Tibial nerve (tissue), 4 donors: ENCODE results near the gene CDH18. TPM values are rescaled to one million over a fixed set of nuclear protein-coding genes. Genes with fewer than 3 reads are reported as not detected.

Experiments used
- DNase-seq, 2 donors: peaks; one replicate each; pipeline ENCODE4 v3.0.0-alpha.2; 2019; ENCODE audit warnings: low spot score in 2 of 2
- H3K27ac ChIP-seq, 4 donors: fragments of 200-600 bp; sonication (generic) in 3 of 4; one replicate each; pipeline ENCODE4 v1.5.1; 2017 to 2019; ENCODE audit warnings: mild to moderate bottlenecking in 1 of 4
- H3K27me3 ChIP-seq, 2 donors: fragments of 200-600 bp; sonication (generic) in 1 of 2; one replicate each; pipeline versions ENCODE4 v1.5.1 to v1.6.0; 2017 to 2019
- H3K36me3 ChIP-seq, 3 donors: fragments of 200-600 bp; sonication (generic); one replicate each; pipeline ENCODE4 v1.5.1; 2018 to 2019
- H3K4me1 ChIP-seq, 4 donors: fragments of 200-600 bp; sonication (generic) in 3 of 4; one replicate each; pipeline ENCODE4 v1.5.1; 2017 to 2019
- H3K4me3 ChIP-seq, 4 donors: fragments of 200-600 bp; sonication (generic) in 3 of 4; one replicate each; pipeline ENCODE4 v1.5.1; 2017 to 2019; ENCODE audit warnings: mild to moderate bottlenecking in 1 of 4, moderate library complexity in 1 of 4
- H3K9me3 ChIP-seq, 4 donors: fragments of 200-600 bp; sonication (generic) in 3 of 4; one replicate each; pipeline ENCODE4 v1.5.1; 2017 to 2019
- CTCF ChIP-seq, 5 experiments: fragments of 200-600 bp in 3 of 5; fragments of 450-650 bp in 2 of 5; sonication (generic) in 3 of 5; IDR thresholded peaks; one replicate each; pipeline ENCODE4 v1.5.1; 2016 to 2019; ENCODE audit warnings: antibody characterized with exemption in 5 of 5, mild to moderate bottlenecking in 3 of 5, moderate library complexity in 2 of 5
- EP300 ChIP-seq, 2 donors: sonication (generic); formaldehyde crosslinking; IDR thresholded peaks; one replicate each; pipeline ENCODE4 v1.6.1; 2017; ENCODE audit warnings: antibody characterized with exemption in 2 of 2, mild to moderate bottlenecking in 1 of 2
- POLR2A ChIP-seq, 2 donors: fragments of 450-650 bp; IDR thresholded peaks; one replicate each; pipeline ENCODE4 v1.6.1; 2017; ENCODE audit warnings: antibody characterized with exemption in 2 of 2, mild to moderate bottlenecking in 2 of 2, moderate library complexity in 2 of 2
- WGBS, 2 donors: methylation state at CpG; one replicate each; pipeline ENCODE4 v1.1.5; 2018; 5-methylcytosine and 5-hydroxymethylcytosine counted together
- total RNA-seq, 4 donors: library from RNA; depleted of rRNA; stranded (reverse); fragments of >200 nt; gene quantifications; one replicate each; pipeline ENCODE4 v1.1.0, GENCODE V29; 2016

CDH18 gene
- total RNA-seq, 4 donors from 2014 or later, result not detected

DNA sequence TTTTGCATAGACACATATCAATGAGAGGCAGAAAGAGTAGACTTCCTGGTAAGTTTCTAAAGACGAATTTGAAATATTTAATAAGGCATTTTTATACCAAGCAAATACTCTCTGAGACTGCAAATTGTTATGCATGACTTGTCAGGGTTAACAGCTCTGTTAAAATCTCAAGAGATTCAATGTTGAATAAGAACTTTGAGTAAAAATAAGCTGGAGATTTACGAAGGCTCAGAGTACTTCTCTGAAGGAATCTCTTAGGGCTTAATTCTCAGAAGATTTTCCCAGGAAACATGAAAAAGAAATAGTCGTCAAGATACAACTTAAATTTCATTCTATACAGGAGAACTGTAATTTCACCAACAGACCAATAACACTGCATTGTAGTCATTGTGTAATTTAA is 259.4 kb downstream of the CDH18 start:
- Histone ChIP-seq H3K27ac (no peak overlapping the region), H3K27me3 (no peaks in the 10 kb centered on the region), H3K4me3 (no peak overlapping the region), H3K36me3 (no peaks in the 10 kb centered on the region), H3K9me3 (peaks cover 0 to 3% (median 0%) of the 10 kb centered on the region in 4 donors), H3K4me1 (no peaks in the 10 kb centered on the region)
- 39 to 48% methylated on average over 3 of the region's 3 CpGs for WGBS, 2 donors
- no peak for DNase-seq
- TF ChIP-seq POLR2A (IDR thresholded peaks at IDR 0.05) (no peak), CTCF (IDR thresholded peaks at IDR 0.05) (no peak), EP300 (IDR thresholded peaks at IDR 0.05) (no peak)

GRCh38 chr5:19719109-19719508 is 268.9 kb downstream of the CDH18 start:
- 61 to 63% methylated on average over 3 of the region's 3 CpGs for WGBS, 2 donors
- no peak overlapping the region for H3K27ac ChIP-seq
- no peaks in the 10 kb centered on the region for H3K4me1 ChIP-seq
- no peak overlapping the region for H3K4me3 ChIP-seq
- no peaks in the 10 kb centered on the region for H3K27me3 ChIP-seq
- TF ChIP-seq CTCF (IDR thresholded peaks at IDR 0.05), result no peak
- no peak for TF ChIP-seq POLR2A (IDR thresholded peaks at IDR 0.05)
- no peak for TF ChIP-seq EP300 (IDR thresholded peaks at IDR 0.05)
- no peaks in the 10 kb centered on the region for H3K36me3 ChIP-seq
- no peaks in the 10 kb centered on the region for H3K9me3 ChIP-seq
- DNase-seq, result no peak

GRCh38 chr5:19713740-19714139 is 274.3 kb downstream of the CDH18 start:
- no peak for DNase-seq
- no peaks in the 10 kb centered on the region for H3K36me3 ChIP-seq
- no peaks in the 10 kb centered on the region for H3K4me1 ChIP-seq
- H3K4me3 ChIP-seq, result no peak overlapping the region
- TF ChIP-seq POLR2A (IDR thresholded peaks at IDR 0.05) (no peak), EP300 (IDR thresholded peaks at IDR 0.05) (no peak), CTCF (IDR thresholded peaks at IDR 0.05) (no peak)
- no peak overlapping the region for H3K27ac ChIP-seq
- 75 to 92% methylated on average over 1 of the region's 1 CpG for WGBS, 2 donors
- no peaks in the 10 kb centered on the region for H3K27me3 ChIP-seq
- peaks cover 0 to 3% (median 0%) of the 10 kb centered on the region in 4 donors for H3K9me3 ChIP-seq

DNA sequence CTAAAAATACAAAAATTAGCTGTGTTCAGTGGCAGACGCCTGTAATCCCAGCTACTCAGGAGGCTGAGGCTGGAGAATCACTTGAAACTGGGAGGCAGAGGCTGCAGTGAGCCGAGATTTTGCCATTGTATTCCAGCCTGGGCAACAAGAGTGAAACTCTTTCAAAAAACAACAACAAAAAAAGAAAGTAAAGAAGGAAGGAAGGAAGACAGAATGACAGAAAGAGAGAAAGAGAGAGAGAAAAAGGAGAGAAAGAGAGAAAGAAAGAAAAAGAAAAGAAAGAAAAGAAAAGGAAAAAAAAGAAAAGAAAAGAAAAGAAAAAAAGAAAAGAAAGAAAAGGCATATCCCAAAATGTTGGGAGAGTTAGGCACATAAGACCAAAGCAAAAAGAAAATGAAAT is 278.6 kb downstream of the CDH18 start:
- DNase-seq, result no peak
- 87 to 100% methylated on average over 2 of the region's 2 CpGs for WGBS, 2 donors
- no peak overlapping the region for H3K27ac ChIP-seq
- no peaks in the 10 kb centered on the region for H3K27me3 ChIP-seq
- H3K9me3 ChIP-seq, result peaks cover 0 to 6% (median 0%) of the 10 kb centered on the region in 4 donors
- TF ChIP-seq POLR2A (IDR thresholded peaks at IDR 0.05) (no peak), CTCF (IDR thresholded peaks at IDR 0.05) (no peak), EP300 (IDR thresholded peaks at IDR 0.05) (no peak)
- no peak overlapping the region for H3K4me3 ChIP-seq
- H3K36me3 ChIP-seq, result no peaks in the 10 kb centered on the region
- H3K4me1 ChIP-seq, result no peaks in the 10 kb centered on the region

DNA sequence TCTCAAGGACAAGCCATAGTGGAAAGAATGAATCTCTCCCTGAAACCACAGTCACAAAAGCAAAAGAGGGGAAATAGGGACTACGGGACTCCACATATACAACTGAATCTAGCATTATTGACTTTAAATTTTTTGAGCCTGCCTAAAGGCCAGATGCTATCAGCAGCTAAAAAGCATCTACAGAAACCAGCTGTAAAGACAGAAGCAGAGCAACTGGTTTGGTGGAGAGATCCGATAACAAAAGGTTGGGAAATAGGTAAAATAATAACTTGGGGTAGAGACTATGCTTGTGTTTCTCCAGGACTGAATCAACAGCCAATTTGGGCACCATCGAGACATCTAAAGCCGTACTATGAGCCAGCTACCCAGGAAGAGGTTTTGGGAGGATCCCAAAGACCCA is 281.2 kb downstream of the CDH18 start:
- Histone ChIP-seq H3K27me3 (no peaks in the 10 kb centered on the region), H3K4me1 (no peaks in the 10 kb centered on the region), H3K36me3 (no peaks in the 10 kb centered on the region), H3K9me3 (peaks cover 0 to 12% (median 0%) of the 10 kb centered on the region in 4 donors), H3K4me3 (no peak overlapping the region), H3K27ac (no peak overlapping the region)
- WGBS, 2 donors, result 86 to 89% methylated on average over 4 of the region's 4 CpGs
- DNase-seq, result no peak
- no peak for TF ChIP-seq EP300 (IDR thresholded peaks at IDR 0.05)
- no peak for TF ChIP-seq CTCF (IDR thresholded peaks at IDR 0.05)
- TF ChIP-seq POLR2A (IDR thresholded peaks at IDR 0.05), result no peak
